Body of pancreas (tissue), 4 donors: Measurements from ENCODE around the gene CARF. TPM values are rescaled to one million over a fixed set of nuclear protein-coding genes. Genes with fewer than 3 reads are reported as not detected.

Source experiments
- ATAC-seq: fragments of 150-250 bp; one replicate; pipeline ENCODE4 v1.9.1; 2016
- DNase-seq, 4 donors: peaks; one replicate each; pipeline ENCODE4 v3.0.0-alpha.2; 2019
- H3K27ac ChIP-seq, 4 donors: fragments of 200-600 bp; sonication (generic); 1 replicate in 3 of 4; 2 replicates in 1 of 4; pipeline versions ENCODE4 v1.5.1 to v1.6.1; 2016 to 2019; ENCODE audit warnings: mild to moderate bottlenecking in 1 of 4, mixed read lengths in 1 of 4, moderate library complexity in 1 of 4
- H3K27me3 ChIP-seq, 2 donors: fragments of 200-600 bp; sonication (generic); one replicate each; pipeline ENCODE4 v1.6.0; 2016; ENCODE audit warnings: mild to moderate bottlenecking in 1 of 2
- H3K36me3 ChIP-seq, 2 donors: fragments of 200-600 bp; sonication (generic); replicated peaks in 1 of 2; 2 replicates each; pipeline ENCODE4 v1.5.1; 2016; ENCODE audit warnings: low read depth in 2 of 2; ENCODE audit not compliant: insufficient read depth in 1 of 2
- H3K4me1 ChIP-seq: fragments of 200-600 bp; sonication (generic); one replicate; pipeline ENCODE4 v1.6.0; 2016
- H3K4me3 ChIP-seq, 2 donors: fragments of 200-600 bp; sonication (generic); 1 replicate in 1 of 2; 2 replicates in 1 of 2; pipeline ENCODE4 v1.5.1; 2016 to 2019
- H3K9me3 ChIP-seq, 3 donors: fragments of 200-600 bp; sonication (generic); 1 replicate in 2 of 3; 2 replicates in 1 of 3; pipeline ENCODE4 v1.5.1; 2016
- CTCF ChIP-seq, 7 experiments: fragments of 450-650 bp in 4 of 7; fragments of 200-600 bp in 3 of 7; sonication (generic) in 3 of 7; IDR thresholded peaks; one replicate each; pipeline ENCODE4 v1.5.1; 2016 to 2019; ENCODE audit warnings: antibody characterized with exemption in 7 of 7
- POLR2A ChIP-seq, 3 donors: fragments of 450-650 bp; IDR thresholded peaks; one replicate each; pipeline ENCODE4 v1.6.1; 2016; ENCODE audit warnings: antibody characterized with exemption in 3 of 3, mild to moderate bottlenecking in 2 of 3
- WGBS, 2 donors: methylation state at CpG; one replicate each; pipeline ENCODE4 v1.1.5; 2017; 5-methylcytosine and 5-hydroxymethylcytosine counted together
- intact Hi-C: fragments of 100-400 bp; cut with DNase I; formaldehyde crosslinking; loops from one replicate; pipeline ENCODE4 v1.15.1; 2023
- small RNA-seq: library from RNA; depleted of rRNA; stranded (forward); fragments of <200 nt; gene quantifications from one replicate; pipeline ENCODE3, GENCODE V24; 2016
- total RNA-seq, 2 donors: library from RNA; depleted of rRNA; stranded (reverse); fragments of >200 nt; gene quantifications; one replicate each; pipeline ENCODE4 v1.1.0, GENCODE V29; 2016

Gene CARF
- total RNA-seq, 2 donors from 2014 or later = 2.6 to 8.0 TPM

DNA sequence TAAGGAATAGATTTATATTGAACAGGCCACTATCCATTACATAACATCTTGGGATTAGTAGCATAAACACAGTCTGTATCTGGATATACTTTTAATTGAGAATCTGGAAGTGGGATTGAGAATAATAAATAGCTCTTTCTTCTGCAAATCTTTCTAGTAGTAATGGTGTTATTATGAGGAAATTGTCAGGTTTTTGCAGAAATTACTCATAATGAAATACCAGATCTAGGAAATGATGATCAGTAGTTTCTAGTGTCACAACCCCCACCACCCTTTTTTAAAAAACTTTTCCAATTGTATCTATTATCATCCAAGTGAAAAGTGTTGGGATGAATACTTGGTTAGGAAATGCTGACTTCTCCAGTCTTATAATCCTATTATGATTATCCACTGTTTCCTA lies 121.3 kb downstream of the CARF start:
- Histone ChIP-seq H3K9me3 (no peaks in the 10 kb centered on the region), H3K4me3 (no peak overlapping the region), H3K4me1 (peaks cover 7% of the 10 kb centered on the region), H3K27ac (no peak overlapping the region), H3K36me3 (no peaks in the 10 kb centered on the region), H3K27me3 (no peaks in the 10 kb centered on the region)
- intact Hi-C loops = no loop called here
- DNase-seq (no peak), ATAC-seq (no peak)
- TF ChIP-seq CTCF (IDR thresholded peaks at IDR 0.05) (no peak), POLR2A (IDR thresholded peaks at IDR 0.05) (no peak)

- Histone ChIP-seq H3K36me3 (no peaks in the 10 kb centered on the region), H3K4me3 (no peak overlapping the region), H3K4me1 (peaks cover 7% of the 10 kb centered on the region), H3K27ac (no peak overlapping the region), H3K27me3 (no peaks in the 10 kb centered on the region), H3K9me3 (no peaks in the 10 kb centered on the region)
- intact Hi-C loops = no loop called here
- WGBS, 2 donors = 42 to 46% methylated on average over 3 of the region's 3 CpGs
- no peak for TF ChIP-seq POLR2A (IDR thresholded peaks at IDR 0.05)
- no peak for TF ChIP-seq CTCF (IDR thresholded peaks at IDR 0.05)
- ATAC-seq (no peak), DNase-seq (no peak)
Observed at GRCh38 chr2:203035879-203036470, 123.9 kb downstream of the CARF start.

Small RNA genes lying within 50 kb of the gene (small RNA-seq; reads per million reads assigned to genes)
- gene AC010900.2 = not detected

Other genes starting within 250 kb of the CARF start
- 10 to 100 TPM in 1 of 2 donors, 1 to 10 TPM in 1; 6.7 to 34.6 TPM for gene ICA1L, start 40.5 kb upstream of the CARF start, total RNA-seq
- 1 to 10 TPM; 5.3 to 9.9 TPM for gene WDR12, start 602 bp upstream of the CARF start, total RNA-seq
- gene NBEAL1, start 102.6 kb downstream of the CARF start, total RNA-seq = 10 to 100 TPM; 29.6 to 31.6 TPM